ENCODE results near the gene CD19.

GRCh38 chr16:28975158-28975599 lies 43.4 kb downstream of the CD19 start:
- TF ChIP-seq CTCF (IDR thresholded peaks at IDR 0.05) (no peak), POLR2A (IDR thresholded peaks at IDR 0.05) (no peak)
